HepG2 (cell line): ENCODE measurements around the gene RIPOR3. TPM values are rescaled to one million over a fixed set of nuclear protein-coding genes. Genes with fewer than 3 reads are reported as not detected.

Experiments used
- ELF4 ChIP-seq: sonication (generic); formaldehyde crosslinking; IDR thresholded peaks from 2 replicates; pipeline ENCODE4 v1.5.0; 2020; ENCODE audit warnings: missing genetic modification reagents, mild to moderate bottlenecking, moderate library complexity, borderline replicate concordance
- HOMEZ ChIP-seq: IDR thresholded peaks from 2 replicates; pipeline ENCODE4 v1.6.1; 2016; ENCODE audit warnings: low read depth
- KAT7 ChIP-seq: IDR thresholded peaks from 2 replicates; pipeline ENCODE4 v1.6.1; 2018; ENCODE audit warnings: borderline replicate concordance, missing compliant biosample characterization
- SAP130 ChIP-seq: IDR thresholded peaks from 2 replicates; pipeline ENCODE4 v1.6.1; 2016; ENCODE audit warnings: low read depth
- SNAPC4 ChIP-seq: sonication (generic); formaldehyde crosslinking; IDR thresholded peaks from 2 replicates; pipeline ENCODE4 v1.4.0; 2020; ENCODE audit warnings: mild to moderate bottlenecking, missing genetic modification reagents
- SP1 ChIP-seq, 2 experiments: fragments of 450-650 bp in 1 of 2; sonication (generic) in 1 of 2; formaldehyde crosslinking in 1 of 2; IDR thresholded peaks; 2 replicates each; pipeline versions ENCODE4 v1.4.0 to v1.6.1; 2016 to 2020; ENCODE audit warnings: missing genetic modification reagents in 1 of 2
- ZNF276 ChIP-seq: sonication (generic); formaldehyde crosslinking; IDR thresholded peaks from 2 replicates; pipeline ENCODE4 v1.4.0; 2020; ENCODE audit warnings: mild to moderate bottlenecking, low read depth, missing genetic modification reagents
- ZNF549 ChIP-seq: sonication (generic); formaldehyde crosslinking; IDR thresholded peaks from 2 replicates; pipeline ENCODE4 v1.5.0; 2020; ENCODE audit warnings: missing genetic modification reagents
- ZNF589 ChIP-seq: sonication (generic); formaldehyde crosslinking; conservative IDR thresholded peaks from 2 replicates; pipeline ENCODE4 v1.8.0; 2022; ENCODE audit warnings: mild to moderate bottlenecking, moderate library complexity, missing genetic modification reagents
- ZNF598 ChIP-seq: sonication (generic); formaldehyde crosslinking; IDR thresholded peaks from 2 replicates; pipeline ENCODE4 v1.5.1; 2020; ENCODE audit warnings: mild to moderate bottlenecking, missing genetic modification reagents, borderline replicate concordance
- ZNF709 ChIP-seq: sonication (generic); formaldehyde crosslinking; IDR thresholded peaks from 2 replicates; pipeline ENCODE4 v1.5.0; 2020; ENCODE audit warnings: mild to moderate bottlenecking, missing genetic modification reagents
- polyA plus RNA-seq, 8 experiments: library from polyadenylated mRNA; depleted of rRNA in 3 of 8; stranded (reverse) in 7 of 8; unstranded in 1 of 8; fragments of >200 nt; fragmentation: Illumina TruSeq in 4 of 8; extraction: Trizol in 4 of 8; gene quantifications; 2 replicates each; pipeline versions ENCODE4 v1.2.1 to v1.2.3, GENCODE V29; 2011 to 2016; ENCODE audit warnings: low read depth in 4 of 8, missing spikeins in 1 of 8, mixed read lengths in 1 of 8; ENCODE audit not compliant: insufficient read depth in 1 of 8
- total RNA-seq, 5 experiments: library from RNA; depleted of rRNA; stranded (reverse); fragments of >200 nt; fragmentation: Illumina TruSeq; extraction: Trizol; gene quantifications; 2 replicates each; pipeline ENCODE4 v1.2.3, GENCODE V29; 2016; ENCODE audit warnings: low read depth in 1 of 5
- TF ChIP-seq, protein P1 (sequence below): sonication (generic); formaldehyde crosslinking; IDR thresholded peaks from 2 replicates; pipeline ENCODE4 v1.4.0; 2020; ENCODE audit warnings: missing genetic modification reagents, borderline replicate concordance
- TF ChIP-seq, protein P2 (sequence below): sonication (generic); formaldehyde crosslinking; conservative IDR thresholded peaks from 2 replicates; pipeline ENCODE4 v1.4.0; 2020; ENCODE audit warnings: missing genetic modification reagents

RIPOR3 gene
- total and polyA plus RNA-seq, 2 of the 13 experiments (the other 11 are each of a cell fraction or from before 2014, with no cell fraction given): 0.18 TPM; not detected in 1

- TF ChIP-seq, protein P1, sequence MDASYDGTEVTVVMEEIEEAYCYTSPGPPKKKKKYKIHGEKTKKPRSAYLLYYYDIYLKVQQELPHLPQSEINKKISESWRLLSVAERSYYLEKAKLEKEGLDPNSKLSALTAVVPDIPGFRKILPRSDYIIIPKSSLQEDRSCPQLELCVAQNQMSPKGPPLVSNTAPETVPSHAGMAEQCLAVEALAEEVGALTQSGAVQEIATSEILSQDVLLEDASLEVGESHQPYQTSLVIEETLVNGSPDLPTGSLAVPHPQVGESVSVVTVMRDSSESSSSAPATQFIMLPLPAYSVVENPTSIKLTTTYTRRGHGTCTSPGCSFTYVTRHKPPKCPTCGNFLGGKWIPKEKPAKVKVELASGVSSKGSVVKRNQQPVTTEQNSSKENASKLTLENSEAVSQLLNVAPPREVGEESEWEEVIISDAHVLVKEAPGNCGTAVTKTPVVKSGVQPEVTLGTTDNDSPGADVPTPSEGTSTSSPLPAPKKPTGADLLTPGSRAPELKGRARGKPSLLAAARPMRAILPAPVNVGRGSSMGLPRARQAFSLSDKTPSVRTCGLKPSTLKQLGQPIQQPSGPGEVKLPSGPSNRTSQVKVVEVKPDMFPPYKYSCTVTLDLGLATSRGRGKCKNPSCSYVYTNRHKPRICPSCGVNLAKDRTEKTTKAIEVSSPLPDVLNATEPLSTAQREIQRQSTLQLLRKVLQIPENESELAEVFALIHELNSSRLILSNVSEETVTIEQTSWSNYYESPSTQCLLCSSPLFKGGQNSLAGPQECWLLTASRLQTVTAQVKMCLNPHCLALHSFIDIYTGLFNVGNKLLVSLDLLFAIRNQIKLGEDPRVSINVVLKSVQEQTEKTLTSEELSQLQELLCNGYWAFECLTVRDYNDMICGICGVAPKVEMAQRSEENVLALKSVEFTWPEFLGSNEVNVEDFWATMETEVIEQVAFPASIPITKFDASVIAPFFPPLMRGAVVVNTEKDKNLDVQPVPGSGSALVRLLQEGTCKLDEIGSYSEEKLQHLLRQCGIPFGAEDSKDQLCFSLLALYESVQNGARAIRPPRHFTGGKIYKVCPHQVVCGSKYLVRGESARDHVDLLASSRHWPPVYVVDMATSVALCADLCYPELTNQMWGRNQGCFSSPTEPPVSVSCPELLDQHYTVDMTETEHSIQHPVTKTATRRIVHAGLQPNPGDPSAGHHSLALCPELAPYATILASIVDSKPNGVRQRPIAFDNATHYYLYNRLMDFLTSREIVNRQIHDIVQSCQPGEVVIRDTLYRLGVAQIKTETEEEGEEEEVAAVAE (CRISPR knock-in tag): no peak
- TF ChIP-seq ZNF589 (CRISPR knock-in tag): no peak
- no peak for TF ChIP-seq HOMEZ
- TF ChIP-seq ELF4: no peak
- no peak for TF ChIP-seq SP1 (IDR thresholded peaks at IDR 0.05)
- TF ChIP-seq SP1 (CRISPR knock-in tag; IDR thresholded peaks at IDR 0.05): no peak
- peak; percentile 53; the same call in 1 of the 2 replicates for TF ChIP-seq SAP130 (CRISPR knock-in tag)
- no peak for TF ChIP-seq ZNF709 (CRISPR knock-in tag)
- TF ChIP-seq, protein P2, sequence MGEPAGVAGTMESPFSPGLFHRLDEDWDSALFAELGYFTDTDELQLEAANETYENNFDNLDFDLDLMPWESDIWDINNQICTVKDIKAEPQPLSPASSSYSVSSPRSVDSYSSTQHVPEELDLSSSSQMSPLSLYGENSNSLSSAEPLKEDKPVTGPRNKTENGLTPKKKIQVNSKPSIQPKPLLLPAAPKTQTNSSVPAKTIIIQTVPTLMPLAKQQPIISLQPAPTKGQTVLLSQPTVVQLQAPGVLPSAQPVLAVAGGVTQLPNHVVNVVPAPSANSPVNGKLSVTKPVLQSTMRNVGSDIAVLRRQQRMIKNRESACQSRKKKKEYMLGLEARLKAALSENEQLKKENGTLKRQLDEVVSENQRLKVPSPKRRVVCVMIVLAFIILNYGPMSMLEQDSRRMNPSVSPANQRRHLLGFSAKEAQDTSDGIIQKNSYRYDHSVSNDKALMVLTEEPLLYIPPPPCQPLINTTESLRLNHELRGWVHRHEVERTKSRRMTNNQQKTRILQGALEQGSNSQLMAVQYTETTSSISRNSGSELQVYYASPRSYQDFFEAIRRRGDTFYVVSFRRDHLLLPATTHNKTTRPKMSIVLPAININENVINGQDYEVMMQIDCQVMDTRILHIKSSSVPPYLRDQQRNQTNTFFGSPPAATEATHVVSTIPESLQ (CRISPR knock-in tag): no peak
- no peak for TF ChIP-seq KAT7 (CRISPR knock-in tag)
- TF ChIP-seq SNAPC4 (CRISPR knock-in tag): no peak
- no peak for TF ChIP-seq ZNF598 (CRISPR knock-in tag)
- no peak for TF ChIP-seq ZNF549 (CRISPR knock-in tag)
- TF ChIP-seq ZNF276: no peak
Observed at GRCh38 chr20:50625986-50626677, 65.2 kb downstream of the RIPOR3 start (continued).
